ENCODE results near the gene PLAU.

DNA sequence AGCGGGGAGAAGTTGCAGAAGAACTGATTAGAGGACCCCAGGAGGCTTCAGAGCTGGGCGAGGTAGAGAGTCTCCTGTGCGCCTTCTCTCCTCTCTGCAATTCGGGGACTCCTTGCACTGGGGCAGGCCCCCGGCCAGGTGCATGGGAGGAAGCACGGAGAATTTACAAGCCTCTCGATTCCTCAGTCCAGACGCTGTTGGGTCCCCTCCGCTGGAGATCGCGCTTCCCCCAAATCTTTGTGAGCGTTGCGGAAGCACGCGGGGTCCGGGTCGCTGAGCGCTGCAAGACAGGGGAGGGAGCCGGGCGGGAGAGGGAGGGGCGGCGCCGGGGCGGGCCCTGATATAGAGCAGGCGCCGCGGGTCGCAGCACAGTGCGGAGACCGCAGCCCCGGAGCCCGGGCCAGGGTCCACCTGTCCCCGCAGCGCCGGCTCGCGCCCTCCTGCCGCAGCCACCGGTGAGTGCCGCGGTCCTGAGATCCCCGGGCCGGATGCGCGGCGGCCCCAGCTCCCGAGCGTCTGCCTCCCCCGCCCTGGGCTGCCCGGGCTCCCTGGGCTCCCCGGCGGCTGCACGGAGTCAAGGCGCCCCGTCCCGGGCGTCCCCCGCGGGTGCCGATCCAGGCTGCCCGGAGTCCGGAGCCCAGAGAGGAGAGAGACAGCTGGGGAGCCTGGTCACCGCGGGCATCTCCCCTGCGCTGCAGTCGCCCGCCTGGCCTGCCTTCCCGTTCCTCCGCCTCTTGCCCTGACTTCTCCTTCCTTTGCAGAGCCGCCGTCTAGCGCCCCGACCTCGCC lies at the start of gene PLAU:
- TF ChIP-seq SUZ12 (IDR thresholded peaks at IDR 0.05), result no peak
- TF ChIP-seq FOXM1 (IDR thresholded peaks at IDR 0.05; ENCODE audit: borderline replicate concordance), result no peak
- no peak for TF ChIP-seq ELF4 (IDR thresholded peaks at IDR 0.05)
- TF ChIP-seq SP1 (IDR thresholded peaks at IDR 0.05), result no peak
- TF ChIP-seq BHLHE40 (IDR thresholded peaks at IDR 0.05; ENCODE audit: borderline replicate concordance), result no peak
- TF ChIP-seq ZNF384 (IDR thresholded peaks at IDR 0.05), result no peak
- no peak for TF ChIP-seq LEF1 (IDR thresholded peaks at IDR 0.05; ENCODE audit: borderline replicate concordance)

All from HEK293T (cell line).